ENCODE results near the gene ZNF423.

The ZNF423 gene

GRCh38 chr16:49503256-49504022, 352.5 kb downstream of the ZNF423 start:
- H3K4me3 Mint-ChIP-seq: no peak overlapping the region
- no peak overlapping the region for H3K27ac Mint-ChIP-seq
- no peaks in the 10 kb centered on the region for H3K9me3 Mint-ChIP-seq (ENCODE audit: low read depth)
- H3K27me3 Mint-ChIP-seq: no peaks in the 10 kb centered on the region
- no peaks in the 10 kb centered on the region for H3K36me3 Mint-ChIP-seq
- peaks cover 6% of the 10 kb centered on the region for H3K4me1 Mint-ChIP-seq (ENCODE audit: low read depth)

- H3K27me3 Mint-ChIP-seq: no peaks in the 10 kb centered on the region
- H3K27ac Mint-ChIP-seq: no peak overlapping the region
- H3K4me3 Mint-ChIP-seq: no peak overlapping the region
- no peaks in the 10 kb centered on the region for H3K9me3 Mint-ChIP-seq (ENCODE audit: low read depth)
- no peaks in the 10 kb centered on the region for H3K36me3 Mint-ChIP-seq
- peaks cover 6% of the 10 kb centered on the region for H3K4me1 Mint-ChIP-seq (ENCODE audit: low read depth)
Observed at GRCh38 chr16:49502136-49502881, 353.6 kb downstream of the ZNF423 start.

GRCh38 chr16:49499869-49500610, 355.9 kb downstream of the ZNF423 start:
- no peak overlapping the region for H3K27ac Mint-ChIP-seq
- H3K4me3 Mint-ChIP-seq: no peak overlapping the region
- H3K9me3 Mint-ChIP-seq (ENCODE audit: low read depth): no peaks in the 10 kb centered on the region
- H3K4me1 Mint-ChIP-seq (ENCODE audit: low read depth): peaks cover 6% of the 10 kb centered on the region
- no peaks in the 10 kb centered on the region for H3K27me3 Mint-ChIP-seq
- H3K36me3 Mint-ChIP-seq: no peaks in the 10 kb centered on the region

GRCh38 chr16:49499414-49499785, 356.5 kb downstream of the ZNF423 start:
- no peak overlapping the region for H3K4me3 Mint-ChIP-seq
- H3K4me1 Mint-ChIP-seq (ENCODE audit: low read depth): peaks cover 6% of the 10 kb centered on the region
- H3K36me3 Mint-ChIP-seq: no peaks in the 10 kb centered on the region
- H3K27ac Mint-ChIP-seq: no peak overlapping the region
- H3K9me3 Mint-ChIP-seq (ENCODE audit: low read depth): no peaks in the 10 kb centered on the region
- H3K27me3 Mint-ChIP-seq: no peaks in the 10 kb centered on the region

GRCh38 chr16:49498666-49499413, 357.1 kb downstream of the ZNF423 start:
- Mint-ChIP-seq H3K4me3 (no peak overlapping the region), H3K9me3 (ENCODE audit: low read depth) (no peaks in the 10 kb centered on the region), H3K36me3 (no peaks in the 10 kb centered on the region), H3K27ac (no peak overlapping the region), H3K27me3 (no peaks in the 10 kb centered on the region), H3K4me1 (ENCODE audit: low read depth) (peaks cover 6% of the 10 kb centered on the region)

- H3K27ac Mint-ChIP-seq: no peak overlapping the region
- no peak overlapping the region for H3K4me3 Mint-ChIP-seq
- no peaks in the 10 kb centered on the region for H3K36me3 Mint-ChIP-seq
- no peaks in the 10 kb centered on the region for H3K27me3 Mint-ChIP-seq
- H3K4me1 Mint-ChIP-seq (ENCODE audit: low read depth): peaks cover 3% of the 10 kb centered on the region
- no peaks in the 10 kb centered on the region for H3K9me3 Mint-ChIP-seq (ENCODE audit: low read depth)
Observed at GRCh38 chr16:49498264-49498663, 357.6 kb downstream of the ZNF423 start.

GRCh38 chr16:49497466-49497865, 358.4 kb downstream of the ZNF423 start:
- Mint-ChIP-seq H3K4me3 (no peak overlapping the region), H3K4me1 (ENCODE audit: low read depth) (no peaks in the 10 kb centered on the region), H3K9me3 (ENCODE audit: low read depth) (no peaks in the 10 kb centered on the region), H3K27me3 (no peaks in the 10 kb centered on the region), H3K36me3 (no peaks in the 10 kb centered on the region), H3K27ac (no peak overlapping the region)

GRCh38 chr16:49496656-49497055, 359.3 kb downstream of the ZNF423 start:
- H3K4me1 Mint-ChIP-seq (ENCODE audit: low read depth): no peaks in the 10 kb centered on the region
- H3K4me3 Mint-ChIP-seq: no peak overlapping the region
- no peak overlapping the region for H3K27ac Mint-ChIP-seq
- no peaks in the 10 kb centered on the region for H3K9me3 Mint-ChIP-seq (ENCODE audit: low read depth)
- H3K36me3 Mint-ChIP-seq: no peaks in the 10 kb centered on the region
- no peaks in the 10 kb centered on the region for H3K27me3 Mint-ChIP-seq

GRCh38 chr16:49495596-49496355, 360.1 kb downstream of the ZNF423 start:
- Mint-ChIP-seq H3K27ac (no peak overlapping the region), H3K27me3 (peaks cover 2% of the 10 kb centered on the region), H3K4me1 (ENCODE audit: low read depth) (no peaks in the 10 kb centered on the region), H3K9me3 (ENCODE audit: low read depth) (no peaks in the 10 kb centered on the region), H3K4me3 (no peak overlapping the region), H3K36me3 (no peaks in the 10 kb centered on the region)

GRCh38 chr16:49494891-49495566, 360.9 kb downstream of the ZNF423 start:
- Mint-ChIP-seq H3K4me1 (ENCODE audit: low read depth) (no peaks in the 10 kb centered on the region), H3K27me3 (peaks cover 2% of the 10 kb centered on the region), H3K27ac (no peak overlapping the region), H3K36me3 (no peaks in the 10 kb centered on the region), H3K4me3 (no peak overlapping the region), H3K9me3 (ENCODE audit: low read depth) (no peaks in the 10 kb centered on the region)

GRCh38 chr16:49494474-49494873, 361.4 kb downstream of the ZNF423 start:
- Mint-ChIP-seq H3K27me3 (peaks cover 2% of the 10 kb centered on the region), H3K27ac (no peak overlapping the region)

GRCh38 chr16:49493836-49494235, 362.1 kb downstream of the ZNF423 start:
- no peaks in the 10 kb centered on the region for H3K9me3 Mint-ChIP-seq (ENCODE audit: low read depth)
- H3K27me3 Mint-ChIP-seq: peaks cover 2% of the 10 kb centered on the region
- H3K4me3 Mint-ChIP-seq: no peak overlapping the region
- no peak overlapping the region for H3K27ac Mint-ChIP-seq
- H3K36me3 Mint-ChIP-seq: no peaks in the 10 kb centered on the region
- no peaks in the 10 kb centered on the region for H3K4me1 Mint-ChIP-seq (ENCODE audit: low read depth)

More at GRCh38 chr16:49494474-49494873, 361.4 kb downstream of the ZNF423 start:
- Mint-ChIP-seq H3K9me3 (ENCODE audit: low read depth) (no peaks in the 10 kb centered on the region), H3K36me3 (no peaks in the 10 kb centered on the region), H3K4me1 (ENCODE audit: low read depth) (no peaks in the 10 kb centered on the region), H3K4me3 (no peak overlapping the region)

- Mint-ChIP-seq H3K9me3 (ENCODE audit: low read depth) (no peaks in the 10 kb centered on the region), H3K4me1 (ENCODE audit: low read depth) (no peaks in the 10 kb centered on the region), H3K27me3 (peaks cover 2% of the 10 kb centered on the region), H3K27ac (no peak overlapping the region), H3K4me3 (no peak overlapping the region), H3K36me3 (no peaks in the 10 kb centered on the region)
Observed at GRCh38 chr16:49492896-49493626, 362.9 kb downstream of the ZNF423 start.
